Parathyroid adenoma (tissue), 2 donors: ENCODE measurements around the gene ECM2.

Source experiments
- H2AFZ ChIP-seq: fragments of 300-600 bp; sonication (generic); one replicate; pipeline ENCODE4 v1.7.0; 2017; ENCODE audit warnings: antibody characterized with exemption, mild to moderate bottlenecking
- H3K27ac ChIP-seq: fragments of 300-600 bp; sonication (generic); one replicate; pipeline ENCODE4 v1.7.0; 2017
- H3K27me3 ChIP-seq: fragments of 300-600 bp; sonication (generic); one replicate; pipeline ENCODE4 v1.7.0; 2017; ENCODE audit warnings: low read length; ENCODE audit not compliant: control insufficient read depth, insufficient read depth
- H3K36me3 ChIP-seq: fragments of 300-600 bp; sonication (generic); one replicate; pipeline ENCODE4 v1.7.0; 2017; ENCODE audit warnings: low read length; ENCODE audit not compliant: control insufficient read depth, insufficient read depth
- H3K4me1 ChIP-seq: fragments of 300-600 bp; sonication (generic); one replicate; pipeline ENCODE4 v1.7.0; 2017; ENCODE audit warnings: control low read depth
- H3K4me2 ChIP-seq: fragments of 300-600 bp; sonication (generic); one replicate; pipeline ENCODE4 v1.7.0; 2017; ENCODE audit warnings: low read length
- H3K4me3 ChIP-seq: fragments of 300-600 bp; sonication (generic); one replicate; pipeline ENCODE4 v1.7.0; 2017; ENCODE audit warnings: low read depth, low read length
- H3K79me2 ChIP-seq: fragments of 300-600 bp; sonication (generic); one replicate; pipeline ENCODE4 v1.7.0; 2017; ENCODE audit warnings: control low read depth
- H3K9ac ChIP-seq: fragments of 300-600 bp; sonication (generic); one replicate; pipeline ENCODE4 v1.7.0; 2017; ENCODE audit warnings: mild to moderate bottlenecking
- H3K9me3 ChIP-seq: fragments of 300-600 bp; sonication (generic); one replicate; pipeline ENCODE4 v1.7.0; 2017; ENCODE audit warnings: low read length; ENCODE audit not compliant: control insufficient read depth
- TF ChIP-seq, protein P1 (sequence below): fragments of 300-600 bp; sonication (generic); IDR thresholded peaks from one replicate; pipeline ENCODE4 v1.7.0; 2017; ENCODE audit warnings: antibody characterized with exemption, mild to moderate bottlenecking
- donor health status: primary hyperparathyroidism.

ECM2 gene

DNA sequence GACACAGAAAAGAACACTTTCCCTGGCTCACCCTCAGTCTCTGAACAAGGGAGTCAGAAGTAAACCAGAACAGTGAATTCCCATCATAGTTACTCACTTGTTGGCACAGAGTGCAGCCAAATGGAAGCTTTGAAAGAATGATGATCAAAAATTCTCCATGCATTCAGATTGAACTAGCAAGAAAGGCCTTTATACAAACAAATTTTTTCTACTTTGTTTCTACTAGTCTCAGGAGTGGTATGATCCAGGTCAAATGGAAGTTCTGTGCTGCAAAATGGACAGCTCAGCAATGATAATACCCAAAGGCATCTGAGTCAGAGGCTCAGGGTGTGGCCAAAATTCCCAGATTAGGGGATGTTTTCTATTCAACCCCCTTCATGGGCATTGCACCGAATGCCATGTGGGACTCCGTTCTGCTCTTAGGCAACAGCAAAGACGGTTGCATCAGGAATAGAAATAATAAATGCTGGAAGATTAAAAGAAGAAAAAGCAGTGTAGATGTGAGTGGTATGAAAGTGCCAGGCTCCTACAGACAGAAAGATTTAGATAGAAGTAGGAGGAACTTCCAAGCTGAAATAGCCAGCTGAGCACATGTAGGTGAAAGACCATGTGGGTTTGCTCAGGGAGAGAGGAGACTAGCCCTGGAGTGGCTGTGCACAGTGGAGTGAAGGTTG, 29.5 kb downstream of the ECM2 start:
- no peak overlapping the region for H2AFZ ChIP-seq
- no peak overlapping the region for H3K4me3 ChIP-seq
- no peaks in the 10 kb centered on the region for H3K9me3 ChIP-seq
- H3K4me2 ChIP-seq = no peak overlapping the region
- H3K27ac ChIP-seq = no peak overlapping the region
- H3K27me3 ChIP-seq = no peaks in the 10 kb centered on the region
- TF ChIP-seq, protein P1, sequence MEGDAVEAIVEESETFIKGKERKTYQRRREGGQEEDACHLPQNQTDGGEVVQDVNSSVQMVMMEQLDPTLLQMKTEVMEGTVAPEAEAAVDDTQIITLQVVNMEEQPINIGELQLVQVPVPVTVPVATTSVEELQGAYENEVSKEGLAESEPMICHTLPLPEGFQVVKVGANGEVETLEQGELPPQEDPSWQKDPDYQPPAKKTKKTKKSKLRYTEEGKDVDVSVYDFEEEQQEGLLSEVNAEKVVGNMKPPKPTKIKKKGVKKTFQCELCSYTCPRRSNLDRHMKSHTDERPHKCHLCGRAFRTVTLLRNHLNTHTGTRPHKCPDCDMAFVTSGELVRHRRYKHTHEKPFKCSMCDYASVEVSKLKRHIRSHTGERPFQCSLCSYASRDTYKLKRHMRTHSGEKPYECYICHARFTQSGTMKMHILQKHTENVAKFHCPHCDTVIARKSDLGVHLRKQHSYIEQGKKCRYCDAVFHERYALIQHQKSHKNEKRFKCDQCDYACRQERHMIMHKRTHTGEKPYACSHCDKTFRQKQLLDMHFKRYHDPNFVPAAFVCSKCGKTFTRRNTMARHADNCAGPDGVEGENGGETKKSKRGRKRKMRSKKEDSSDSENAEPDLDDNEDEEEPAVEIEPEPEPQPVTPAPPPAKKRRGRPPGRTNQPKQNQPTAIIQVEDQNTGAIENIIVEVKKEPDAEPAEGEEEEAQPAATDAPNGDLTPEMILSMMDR = no peak
- H3K9ac ChIP-seq = no peak overlapping the region
- no peaks in the 10 kb centered on the region for H3K4me1 ChIP-seq
- H3K36me3 ChIP-seq = no peaks in the 10 kb centered on the region
- H3K79me2 ChIP-seq = no peaks in the 10 kb centered on the region

DNA sequence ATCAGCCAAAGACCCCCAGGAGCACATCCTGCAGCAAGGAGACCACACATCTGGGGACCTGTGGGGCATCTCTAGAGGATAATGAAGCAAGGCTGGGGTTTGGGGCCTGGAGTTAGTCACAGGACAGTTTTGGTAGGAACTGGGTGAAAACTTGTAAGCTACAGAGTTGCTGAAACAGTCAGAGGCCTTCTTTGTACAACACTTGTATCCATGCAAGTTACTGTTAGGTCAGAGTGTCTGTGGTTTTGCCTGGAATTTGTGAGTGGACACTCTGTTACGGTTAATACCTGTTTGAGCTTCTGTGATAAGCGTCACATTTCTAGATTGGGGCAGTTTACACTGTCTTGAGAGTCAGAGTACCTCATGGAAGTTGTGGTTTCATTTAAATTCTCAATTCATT, 30.9 kb downstream of the ECM2 start:
- Histone ChIP-seq H2AFZ (no peak overlapping the region), H3K4me1 (no peaks in the 10 kb centered on the region), H3K9ac (no peak overlapping the region), H3K4me3 (no peak overlapping the region), H3K4me2 (no peak overlapping the region), H3K27ac (no peak overlapping the region), H3K9me3 (no peaks in the 10 kb centered on the region), H3K79me2 (no peaks in the 10 kb centered on the region), H3K27me3 (no peaks in the 10 kb centered on the region), H3K36me3 (no peaks in the 10 kb centered on the region)
- TF ChIP-seq, protein P1 = no peak

DNA sequence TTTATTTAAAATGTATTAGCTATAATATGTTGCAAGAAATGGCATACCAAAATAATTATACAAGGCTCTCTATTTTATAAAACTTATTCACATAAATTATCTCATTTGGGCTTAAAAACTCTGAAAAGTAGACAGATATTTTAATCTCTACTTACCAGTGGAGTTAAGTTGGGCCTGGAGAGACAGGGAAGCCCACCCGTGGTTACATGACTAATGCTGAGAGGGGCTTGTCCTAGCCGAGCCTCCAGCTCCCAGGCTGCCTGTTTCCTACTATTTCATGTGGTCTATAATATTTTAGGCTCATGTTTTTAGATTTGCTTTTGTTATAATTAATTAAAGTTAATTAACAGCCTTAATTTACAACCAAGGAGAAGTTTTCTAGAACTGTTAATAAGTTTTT, 32.6 kb downstream of the ECM2 start:
- TF ChIP-seq, protein P1 = no peak
- Histone ChIP-seq H2AFZ (no peak overlapping the region), H3K9ac (no peak overlapping the region), H3K4me1 (no peaks in the 10 kb centered on the region), H3K27ac (no peak overlapping the region), H3K9me3 (no peaks in the 10 kb centered on the region), H3K79me2 (no peaks in the 10 kb centered on the region), H3K4me3 (no peak overlapping the region), H3K27me3 (no peaks in the 10 kb centered on the region), H3K36me3 (no peaks in the 10 kb centered on the region), H3K4me2 (no peak overlapping the region)

DNA sequence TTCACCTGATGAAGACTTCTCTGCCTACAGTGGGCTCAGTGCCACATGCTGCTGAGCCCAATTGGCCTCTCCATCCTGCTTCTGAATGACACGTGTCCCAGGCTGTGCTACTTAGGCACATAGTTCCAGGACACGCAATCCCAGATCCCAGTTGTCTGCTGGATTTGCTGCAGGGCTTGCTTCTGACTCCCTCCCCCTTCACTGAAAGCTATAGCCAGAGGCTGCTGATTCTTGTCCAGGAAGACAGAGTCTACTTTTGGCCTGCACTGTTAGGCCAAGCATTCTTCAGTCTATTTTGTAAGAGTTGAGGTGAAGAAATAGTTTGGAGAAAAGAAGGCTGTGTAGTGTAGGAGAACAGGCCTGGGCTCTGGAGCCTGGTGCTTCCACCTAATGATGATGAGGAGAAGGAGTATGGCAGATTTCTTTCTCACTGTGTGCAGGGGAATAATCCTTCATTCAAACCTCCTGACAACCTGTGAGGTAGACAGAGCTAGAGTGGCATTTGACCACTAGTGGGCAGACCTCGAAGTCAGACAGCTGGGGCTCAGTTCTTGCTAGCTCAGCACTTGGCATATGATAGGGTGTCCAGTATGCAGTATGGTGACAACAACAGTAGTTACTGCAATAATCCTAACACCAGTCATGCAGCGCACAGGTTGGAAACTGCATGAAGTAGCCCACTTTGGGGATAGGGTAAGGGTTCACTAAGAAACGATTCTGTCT, 34.0 kb downstream of the ECM2 start:
- no peak overlapping the region for H3K9ac ChIP-seq
- H3K79me2 ChIP-seq = no peaks in the 10 kb centered on the region
- H3K27me3 ChIP-seq = no peaks in the 10 kb centered on the region
- H3K4me1 ChIP-seq = no peaks in the 10 kb centered on the region
- H3K36me3 ChIP-seq = no peaks in the 10 kb centered on the region
- no peak overlapping the region for H3K4me2 ChIP-seq
- TF ChIP-seq, protein P1 = peak; percentile 22
- H3K9me3 ChIP-seq = no peaks in the 10 kb centered on the region
- no peak overlapping the region for H3K4me3 ChIP-seq
- H3K27ac ChIP-seq = no peak overlapping the region
- H2AFZ ChIP-seq = no peak overlapping the region
